OCI-LY7 (cell line): ENCODE results near the gene CHST14.

Experiments used
- EZH2phosphoT487 ChIP-seq: fragments of 200-600 bp; sonication (generic); IDR thresholded peaks from 2 replicates; pipeline ENCODE4 v1.6.1; 2018; ENCODE audit warnings: low read depth, borderline replicate concordance, mild to moderate bottlenecking, mixed run types, antibody characterized with exemption, low read length, moderate library complexity, mixed read lengths
- TF ChIP-seq, protein P1 (sequence below): fragments of 200-600 bp; sonication (generic); conservative IDR thresholded peaks from 2 replicates; pipeline ENCODE4 v1.5.1; 2014; ENCODE audit warnings: mild to moderate bottlenecking, antibody characterized with exemption, low read length, moderate library complexity, mixed read lengths

DNA sequence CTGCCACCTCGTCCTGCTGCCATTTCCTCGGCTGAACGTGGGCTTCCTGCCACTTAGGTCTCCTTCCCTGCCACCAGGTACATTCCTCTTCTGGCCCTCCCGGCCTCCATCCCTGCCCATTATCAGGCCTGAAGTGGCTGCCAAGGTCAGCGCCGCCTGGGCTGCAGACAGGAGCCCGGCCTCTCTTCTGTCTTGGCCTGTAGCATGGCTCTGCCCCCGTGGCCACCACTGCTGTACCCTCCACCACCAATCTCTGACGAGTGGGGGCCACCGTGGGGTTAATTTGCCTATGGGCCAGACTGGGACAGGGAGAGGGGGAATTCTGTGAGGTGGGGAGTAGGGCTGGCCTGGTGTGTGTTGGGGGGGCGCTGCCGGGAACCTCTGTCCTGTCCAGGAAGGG is 32.1 kb upstream of the CHST14 start:
- TF ChIP-seq, protein P1, sequence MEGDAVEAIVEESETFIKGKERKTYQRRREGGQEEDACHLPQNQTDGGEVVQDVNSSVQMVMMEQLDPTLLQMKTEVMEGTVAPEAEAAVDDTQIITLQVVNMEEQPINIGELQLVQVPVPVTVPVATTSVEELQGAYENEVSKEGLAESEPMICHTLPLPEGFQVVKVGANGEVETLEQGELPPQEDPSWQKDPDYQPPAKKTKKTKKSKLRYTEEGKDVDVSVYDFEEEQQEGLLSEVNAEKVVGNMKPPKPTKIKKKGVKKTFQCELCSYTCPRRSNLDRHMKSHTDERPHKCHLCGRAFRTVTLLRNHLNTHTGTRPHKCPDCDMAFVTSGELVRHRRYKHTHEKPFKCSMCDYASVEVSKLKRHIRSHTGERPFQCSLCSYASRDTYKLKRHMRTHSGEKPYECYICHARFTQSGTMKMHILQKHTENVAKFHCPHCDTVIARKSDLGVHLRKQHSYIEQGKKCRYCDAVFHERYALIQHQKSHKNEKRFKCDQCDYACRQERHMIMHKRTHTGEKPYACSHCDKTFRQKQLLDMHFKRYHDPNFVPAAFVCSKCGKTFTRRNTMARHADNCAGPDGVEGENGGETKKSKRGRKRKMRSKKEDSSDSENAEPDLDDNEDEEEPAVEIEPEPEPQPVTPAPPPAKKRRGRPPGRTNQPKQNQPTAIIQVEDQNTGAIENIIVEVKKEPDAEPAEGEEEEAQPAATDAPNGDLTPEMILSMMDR, result no peak
- TF ChIP-seq EZH2phosphoT487, result no peak
